GM19239 (cell line): Measurements from ENCODE around the gene ZFPM1.

Source experiments
- DNase-seq: peaks from one replicate; pipeline ENCODE4 v3.0.0; 2011; ENCODE audit warnings: low spot score; ENCODE audit not compliant: insufficient read length
- FAIRE-seq: peaks from 2 replicates; lab custom pipeline; 2011; peaks lifted over from hg19 to GRCh38; lab: Jason Lieb, UNC

The ZFPM1 gene

GRCh38 chr16:88446061-88446460 is 7.0 kb upstream of the ZFPM1 start:
- no peak for FAIRE-seq
- no peak for DNase-seq

- FAIRE-seq: no peak
- DNase-seq: no peak
These were observed 6.3 kb upstream of the ZFPM1 start for GRCh38 chr16:88446736-88447135.

- FAIRE-seq (no peak), DNase-seq (no peak)
These were observed 5.2 kb upstream of the ZFPM1 start for GRCh38 chr16:88447881-88448280.

GRCh38 chr16:88448461-88449266 is 4.4 kb upstream of the ZFPM1 start:
- DNase-seq (no peak), FAIRE-seq (no peak)

- DNase-seq: no peak
- FAIRE-seq: no peak
These were observed 3.9 kb upstream of the ZFPM1 start for GRCh38 chr16:88449267-88449561.

- DNase-seq (no peak), FAIRE-seq (no peak)
These were observed 1.2 kb upstream of the ZFPM1 start for GRCh38 chr16:88451586-88452481.

- FAIRE-seq (peak; percentile 96), DNase-seq (peak; percentile 98)
These were observed 431 bp upstream of the ZFPM1 start for GRCh38 chr16:88452482-88453216.

GRCh38 chr16:88453611-88454522 is 787 bp downstream of the ZFPM1 start:
- FAIRE-seq (no peak), DNase-seq (no peak)

- no peak for FAIRE-seq
- no peak for DNase-seq
These were observed 1.5 kb downstream of the ZFPM1 start for GRCh38 chr16:88454523-88454947.

GRCh38 chr16:88455610-88456355 is 2.7 kb downstream of the ZFPM1 start:
- peak; percentile 95 for FAIRE-seq

GRCh38 chr16:88456356-88457292 is 3.5 kb downstream of the ZFPM1 start:
- no peak for DNase-seq

More at GRCh38 chr16:88455610-88456355, 2.7 kb downstream of the ZFPM1 start:
- DNase-seq: peak; percentile 91

GRCh38 chr16:88458039-88458772 is 5.1 kb downstream of the ZFPM1 start:
- FAIRE-seq: no peak
- DNase-seq: no peak

More at GRCh38 chr16:88456356-88457292, 3.5 kb downstream of the ZFPM1 start:
- FAIRE-seq: no peak

- DNase-seq (no peak), FAIRE-seq (no peak)
These were observed 5.7 kb downstream of the ZFPM1 start for GRCh38 chr16:88458773-88459235.

- DNase-seq: no peak
- FAIRE-seq: no peak
These were observed 6.4 kb downstream of the ZFPM1 start for GRCh38 chr16:88459366-88460073.

- DNase-seq (no peak), FAIRE-seq (no peak)
These were observed 7.6 kb downstream of the ZFPM1 start for GRCh38 chr16:88460496-88461330.
